HG03066 (cell line): ENCODE measurements around the gene CARS1.

Experiments used
- ATAC-seq: cut with Tn5 transposase; IDR thresholded peaks from one replicate; pipeline ENCODE4 v1.9.1; 2021; ENCODE audit warnings: low read depth; ENCODE audit not compliant: unreplicated experiment

The CARS1 gene

DNA sequence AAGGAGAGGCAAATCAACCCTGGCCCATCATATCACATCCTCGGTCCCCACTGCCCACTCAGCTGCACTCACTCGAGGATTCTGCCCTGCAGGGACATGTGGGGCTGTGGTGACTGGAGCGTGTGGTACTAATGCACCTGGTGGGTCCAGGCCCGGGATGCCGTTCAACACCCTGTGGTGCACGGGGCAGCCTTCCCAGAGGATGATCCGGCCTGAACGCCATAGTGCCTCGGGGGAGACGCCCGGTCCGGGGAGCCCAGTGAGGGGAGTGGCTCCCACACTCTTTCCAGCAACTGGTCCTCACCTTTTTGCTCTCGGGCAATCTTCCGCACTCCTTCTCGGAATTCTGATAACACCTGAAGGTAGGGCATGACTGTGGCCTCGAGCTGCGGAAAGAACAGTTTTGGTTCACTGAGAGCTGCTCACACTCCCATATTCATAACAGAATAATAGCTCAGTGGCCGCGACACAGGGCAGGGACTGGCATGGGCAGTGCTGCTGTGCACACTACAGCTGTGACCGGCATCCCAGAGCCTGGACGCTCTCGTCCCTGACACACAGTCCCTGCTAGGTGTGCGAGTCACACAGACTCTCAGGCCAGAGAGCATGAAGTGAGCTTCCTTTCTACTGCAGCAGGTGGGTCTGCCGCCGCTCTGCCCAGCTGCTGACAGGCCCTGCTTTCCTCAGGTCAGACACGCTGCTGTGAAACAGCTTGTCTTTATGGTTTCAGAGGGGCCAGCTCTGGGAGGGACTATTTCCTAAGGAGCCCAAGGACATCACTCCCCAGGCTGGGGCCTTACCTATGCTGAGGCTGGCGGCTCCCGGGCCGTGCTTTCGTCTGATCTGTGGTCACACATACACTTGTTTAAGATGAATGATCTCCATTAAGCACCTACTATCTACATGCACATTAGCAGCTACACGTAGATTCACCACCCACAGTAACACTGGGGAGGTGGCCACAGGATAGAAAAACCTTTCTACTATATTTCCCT is 45.0 kb downstream of the CARS1 start:
- ATAC-seq, result no peak

DNA sequence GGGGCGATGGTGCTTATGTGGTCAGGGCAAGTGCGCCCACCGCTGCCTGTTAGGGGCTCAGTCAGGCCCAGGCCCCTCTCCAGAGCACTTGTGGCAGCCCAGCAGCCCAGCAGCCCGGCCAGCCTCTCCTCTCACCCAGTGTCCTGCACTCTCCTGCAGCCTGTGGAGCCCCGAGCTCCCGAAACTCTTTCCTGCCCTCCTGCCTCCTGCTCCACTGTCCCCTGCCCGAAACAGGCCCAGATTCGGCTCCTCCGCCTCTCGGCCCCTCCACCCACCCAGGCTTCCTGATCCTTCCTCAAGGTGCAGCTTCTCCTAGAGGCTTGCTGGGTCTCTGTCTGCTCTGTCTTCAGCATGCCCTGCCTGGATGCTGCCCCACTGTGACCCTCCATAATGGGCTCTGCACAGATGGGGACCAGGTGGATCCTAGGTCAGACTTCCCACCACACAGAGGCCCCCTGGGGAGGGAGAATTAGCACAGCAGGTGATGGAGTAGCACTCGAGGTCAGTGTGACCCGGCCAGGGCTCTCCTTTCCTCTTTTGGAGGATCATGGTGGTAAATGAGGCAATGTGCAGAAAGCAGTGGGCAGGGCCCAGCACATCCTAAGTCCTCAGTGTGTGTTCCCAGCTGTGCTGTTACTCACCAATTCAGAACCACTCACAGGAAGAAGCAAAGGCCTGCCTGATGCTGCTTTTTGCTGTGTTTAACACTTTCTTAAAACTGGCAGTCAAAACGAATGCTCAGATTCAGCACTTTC is 46.5 kb downstream of the CARS1 start:
- no peak for ATAC-seq

- ATAC-seq, result no peak
These were observed 47.2 kb downstream of the CARS1 start for GRCh38 chr11:3010004-3010403.

DNA sequence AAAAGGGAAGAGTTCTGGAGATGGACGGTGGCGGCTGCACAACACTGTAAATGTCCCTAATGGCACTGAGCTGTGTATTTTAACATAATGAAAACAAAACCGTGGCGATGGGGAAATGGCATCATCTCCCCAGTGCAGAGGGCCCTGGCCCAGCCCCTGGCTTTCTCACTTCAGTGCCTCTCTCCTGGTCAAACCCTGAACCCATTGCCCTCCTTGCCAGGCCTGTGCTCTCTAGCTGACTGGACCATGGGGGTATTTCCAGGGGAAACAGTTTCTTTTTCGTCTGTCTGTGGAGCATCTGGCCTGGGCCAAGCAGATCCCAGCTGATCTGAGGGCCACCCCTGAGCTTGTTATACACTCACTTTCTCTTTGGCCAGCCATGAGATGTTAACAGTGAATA is 47.7 kb downstream of the CARS1 start:
- no peak for ATAC-seq

DNA sequence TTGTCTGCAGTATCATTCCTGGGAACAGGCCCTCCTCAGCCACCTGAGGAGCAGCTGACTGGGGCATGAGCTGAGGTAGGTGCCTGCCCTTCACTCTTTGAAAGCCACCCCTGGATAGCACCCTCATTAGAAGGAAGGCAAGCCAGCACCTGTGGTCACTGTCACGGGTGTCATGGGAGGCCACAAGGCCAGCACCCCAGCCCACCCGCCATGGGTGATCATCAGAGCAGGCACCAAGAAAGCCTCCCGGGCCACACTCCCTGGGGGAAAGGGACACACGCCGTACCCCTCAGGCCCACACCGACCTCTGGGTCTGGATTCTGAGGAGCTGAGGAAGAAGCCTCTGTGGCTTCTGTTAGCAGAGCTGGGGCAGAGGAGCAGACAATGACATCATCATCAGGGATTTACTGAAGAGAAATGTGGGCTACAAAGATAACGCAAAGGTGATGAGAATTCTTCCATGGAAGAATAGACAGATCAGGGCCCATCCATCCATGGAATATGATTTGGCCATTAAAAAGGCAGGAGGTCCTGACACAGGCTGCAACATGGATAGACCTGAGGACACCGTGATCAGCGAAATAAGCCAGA is 48.4 kb downstream of the CARS1 start:
- no peak for ATAC-seq

- no peak for ATAC-seq
These were observed 49.7 kb downstream of the CARS1 start for GRCh38 chr11:3007404-3008010.

DNA sequence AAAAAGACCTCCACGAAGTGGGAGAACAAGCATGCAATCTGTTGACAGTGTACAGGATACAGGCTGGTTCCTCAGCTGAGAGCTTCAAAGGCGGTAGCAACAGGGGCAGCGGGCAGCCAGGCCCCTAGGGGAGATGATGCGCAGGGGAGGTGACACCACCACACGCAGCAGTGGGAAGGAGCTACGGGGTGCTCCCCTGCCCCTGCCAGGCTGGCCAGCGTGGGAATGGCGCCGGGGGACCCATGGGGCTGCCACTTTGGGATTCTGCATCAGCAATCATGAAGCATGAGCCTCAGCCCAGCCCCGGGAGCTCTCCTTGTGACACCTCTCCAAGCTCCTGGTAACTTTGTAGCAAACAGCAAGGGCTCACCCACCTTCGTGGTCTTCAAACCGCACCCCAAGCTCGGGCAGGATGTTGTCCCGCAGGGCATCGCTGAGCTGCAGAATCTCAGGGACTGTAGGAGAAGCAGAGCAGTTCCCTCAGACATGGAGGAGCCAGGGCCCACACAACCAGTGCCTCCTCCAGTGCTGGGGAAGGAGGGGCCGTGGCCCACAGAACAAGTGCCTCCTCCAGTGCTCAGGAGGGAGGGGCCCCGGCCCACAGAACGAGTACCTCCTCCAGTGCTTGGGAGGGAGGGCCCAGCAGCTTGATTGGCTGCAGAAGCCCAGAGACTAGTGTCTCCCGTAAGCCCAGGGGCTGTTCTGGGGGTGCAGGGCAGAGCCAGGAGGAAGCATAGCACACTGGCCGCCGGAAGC is 50.5 kb downstream of the CARS1 start:
- no peak for ATAC-seq

- no peak for ATAC-seq
These were observed 52.7 kb downstream of the CARS1 start for GRCh38 chr11:3004481-3004880.

DNA sequence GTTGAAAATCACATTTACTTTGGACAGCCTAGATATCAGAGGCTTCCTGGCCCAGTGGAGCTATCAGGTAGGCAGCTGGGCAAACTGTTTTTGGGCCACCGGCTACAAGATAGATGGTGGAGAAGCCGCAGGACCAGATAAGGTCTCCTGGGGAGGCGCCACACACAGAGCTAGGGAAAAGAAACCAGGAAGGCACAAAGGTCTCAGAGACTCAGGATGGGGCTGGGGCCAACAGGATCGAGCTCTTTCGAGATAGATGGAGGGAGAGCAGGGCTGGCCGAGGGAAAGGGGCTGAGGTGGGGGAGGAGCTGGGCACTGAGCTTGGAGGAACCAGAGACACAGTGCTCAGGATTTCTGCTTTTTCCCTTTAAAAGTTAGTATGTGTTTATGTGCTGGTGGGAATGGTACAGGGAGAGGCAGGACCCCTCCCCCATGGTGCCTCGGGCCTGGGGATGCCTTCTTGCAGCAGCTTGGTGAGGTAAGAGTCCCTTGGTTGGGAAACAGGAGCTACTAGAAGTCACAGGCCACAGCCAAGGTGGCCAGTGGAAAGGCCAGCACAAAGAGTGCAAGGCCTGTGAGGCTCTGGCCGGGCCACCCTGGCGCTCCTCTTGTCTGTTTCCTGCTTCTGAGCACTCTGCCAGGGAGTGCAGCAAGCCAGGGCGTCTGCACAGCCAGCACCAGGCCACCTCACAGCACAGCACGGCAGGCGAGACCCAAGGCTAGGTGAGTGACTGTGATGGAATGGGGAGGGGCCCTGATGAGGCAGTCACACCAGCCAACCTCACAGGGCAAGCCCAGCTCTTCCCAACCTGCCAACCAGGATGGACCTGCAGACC is 53.6 kb downstream of the CARS1 start:
- no peak for ATAC-seq

DNA sequence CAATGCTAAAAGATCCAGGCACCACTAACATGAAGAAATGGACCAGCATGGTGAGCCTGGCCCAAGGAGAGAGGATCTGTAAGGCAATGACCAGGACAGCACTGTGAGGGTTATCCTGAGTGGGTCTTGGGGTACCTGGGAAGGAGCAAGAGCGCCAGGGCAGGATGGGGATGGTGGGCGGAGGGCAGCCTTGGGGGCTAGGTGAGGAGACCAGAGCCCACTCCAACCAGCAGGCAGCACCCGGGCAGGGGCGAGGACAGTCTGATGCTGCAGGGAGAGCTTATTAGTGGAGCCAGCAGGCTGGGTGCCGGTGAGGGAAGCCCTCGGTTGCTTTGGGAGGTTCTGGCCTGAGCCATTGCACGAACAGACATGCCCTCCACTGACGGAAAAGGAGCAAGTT is 54.4 kb downstream of the CARS1 start:
- no peak for ATAC-seq

- no peak for ATAC-seq
These were observed 54.8 kb downstream of the CARS1 start for GRCh38 chr11:3002351-3002861.

DNA sequence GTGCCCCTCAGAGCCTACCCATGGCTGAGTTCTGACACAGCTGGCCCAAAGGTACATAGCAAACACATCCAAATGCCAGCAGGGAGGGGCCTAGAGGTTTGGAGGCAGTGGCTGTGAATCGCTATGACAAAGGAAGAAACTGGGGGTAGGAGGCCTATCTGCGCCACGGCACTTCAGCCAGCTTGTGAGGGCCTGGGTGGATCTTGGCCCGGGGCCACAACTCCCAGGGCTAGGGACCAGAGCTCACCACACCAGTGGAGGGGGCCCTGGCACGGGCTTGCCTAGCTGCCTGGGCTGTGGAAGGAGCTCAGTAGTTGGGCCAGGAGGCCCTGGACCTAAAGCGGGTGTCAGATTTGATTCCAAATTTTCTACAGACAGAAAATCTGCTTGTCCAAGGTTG is 55.7 kb downstream of the CARS1 start:
- no peak for ATAC-seq

- ATAC-seq, result no peak
These were observed 56.9 kb downstream of the CARS1 start for GRCh38 chr11:3000032-3000961.

GRCh38 chr11:2999464-2999998 is 57.7 kb downstream of the CARS1 start:
- no peak for ATAC-seq

DNA sequence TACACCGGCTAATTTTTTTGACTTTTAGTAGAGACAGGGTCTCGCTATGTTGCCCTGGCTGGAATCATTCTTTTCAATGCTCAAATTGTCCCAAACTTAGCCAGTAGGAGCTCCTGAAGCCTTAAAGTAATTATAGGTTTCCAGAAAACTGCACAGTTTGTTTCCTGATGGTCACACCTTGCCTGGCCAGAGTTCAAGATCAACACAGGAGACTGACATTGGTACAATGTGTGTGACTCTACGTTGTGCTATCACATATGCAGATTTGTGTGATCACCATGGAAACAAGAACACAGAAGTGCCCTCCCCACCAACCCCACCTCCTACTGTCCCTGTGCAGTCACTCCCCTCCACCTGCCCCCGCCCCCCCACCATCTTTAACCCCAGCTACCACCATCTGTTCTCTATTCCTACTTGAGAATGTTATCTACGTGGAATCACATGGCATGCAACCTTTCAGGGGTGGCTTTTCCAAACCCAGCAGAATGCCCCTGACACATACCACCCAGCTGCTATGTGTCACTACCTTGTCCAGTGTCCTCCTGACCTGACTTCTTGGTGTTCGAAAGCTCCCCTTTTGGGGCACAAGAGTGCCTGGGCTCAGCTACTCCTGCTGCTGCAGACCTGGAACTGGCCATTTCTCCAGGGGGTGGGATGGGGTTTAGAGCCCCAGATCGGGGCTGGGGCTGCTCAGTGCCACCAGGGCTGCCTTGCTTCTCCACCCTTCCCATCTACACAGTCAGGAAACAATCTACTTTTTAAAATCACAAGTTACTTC is 59.0 kb downstream of the CARS1 start:
- ATAC-seq, result no peak

GRCh38 chr11:2997406-2997805 is 59.8 kb downstream of the CARS1 start:
- ATAC-seq, result no peak

DNA sequence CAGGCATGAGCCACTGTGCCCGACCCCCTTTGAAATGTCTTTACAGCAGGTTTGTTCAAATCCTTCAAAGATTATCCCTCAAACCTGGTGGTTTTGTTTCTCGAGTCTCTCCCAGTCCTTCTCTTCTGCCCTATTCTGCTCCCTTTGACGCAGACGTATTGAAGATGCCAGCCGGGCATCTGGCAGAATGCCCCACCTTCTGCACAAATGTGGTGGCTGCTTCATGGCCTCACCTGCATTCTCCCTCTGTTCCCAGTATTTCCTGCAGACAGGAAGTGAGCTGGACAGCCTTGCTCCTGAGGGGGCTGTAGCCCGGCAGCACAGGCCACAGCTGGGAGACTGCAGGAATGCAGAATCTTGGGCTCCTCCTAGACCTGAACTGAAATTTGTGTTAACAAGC is 60.2 kb downstream of the CARS1 start:
- no peak for ATAC-seq
